Epithelial cell of esophagus (primary cell): ENCODE results near the gene ARHGAP24.

Source experiments
- DNase-seq: peaks from one replicate; pipeline ENCODE4 v3.0.0; 2010; ENCODE audit warnings: low read depth
- H3K4me3 ChIP-seq: 2 replicates; pipeline ENCODE4 v1.5.1; 2011; ENCODE audit warnings: mild to moderate bottlenecking, low read length, control low read depth
- TF ChIP-seq, protein P1 (sequence below): IDR thresholded peaks from 2 replicates; pipeline ENCODE4 v1.5.1; 2011; ENCODE audit warnings: low read depth, mild to moderate bottlenecking, low read length, control low read depth, inconsistent platforms; ENCODE audit not compliant: insufficient read depth; ENCODE audit errors: missing control alignments

The ARHGAP24 gene

DNA sequence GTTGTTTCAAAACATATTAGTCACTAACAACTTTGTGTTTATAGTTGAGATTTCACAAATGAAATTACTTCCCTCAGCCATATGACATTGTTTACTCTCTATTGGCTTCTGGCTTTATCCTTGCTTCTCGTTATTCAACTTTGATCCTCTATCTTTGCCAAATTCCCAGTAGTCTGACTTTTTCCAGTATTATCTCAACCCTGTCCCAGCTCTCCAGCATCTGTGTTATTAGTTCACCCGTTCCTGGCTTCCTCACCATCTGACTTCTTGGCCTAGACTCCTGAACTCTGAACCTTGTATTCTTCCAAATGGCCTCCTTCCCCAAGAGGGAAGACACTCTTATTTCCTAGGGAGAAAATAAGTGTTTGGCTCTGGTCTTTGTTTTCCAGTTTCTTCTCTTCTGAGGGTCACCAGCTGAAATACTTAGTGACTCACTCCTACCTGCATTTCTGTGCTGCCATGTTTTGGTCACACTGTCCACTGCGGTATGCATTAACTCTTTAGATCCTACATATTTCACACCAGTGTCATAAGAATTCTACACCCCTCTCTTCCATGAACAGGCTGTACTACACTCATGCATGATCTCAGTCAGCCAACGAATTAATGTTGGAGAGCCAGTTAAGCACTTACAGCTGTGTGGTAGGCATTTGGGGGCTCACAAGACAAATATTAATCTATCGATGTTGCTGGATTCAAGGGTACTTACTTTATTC lies 17.0 kb upstream of the ARHGAP24 start:
- TF ChIP-seq, protein P1, sequence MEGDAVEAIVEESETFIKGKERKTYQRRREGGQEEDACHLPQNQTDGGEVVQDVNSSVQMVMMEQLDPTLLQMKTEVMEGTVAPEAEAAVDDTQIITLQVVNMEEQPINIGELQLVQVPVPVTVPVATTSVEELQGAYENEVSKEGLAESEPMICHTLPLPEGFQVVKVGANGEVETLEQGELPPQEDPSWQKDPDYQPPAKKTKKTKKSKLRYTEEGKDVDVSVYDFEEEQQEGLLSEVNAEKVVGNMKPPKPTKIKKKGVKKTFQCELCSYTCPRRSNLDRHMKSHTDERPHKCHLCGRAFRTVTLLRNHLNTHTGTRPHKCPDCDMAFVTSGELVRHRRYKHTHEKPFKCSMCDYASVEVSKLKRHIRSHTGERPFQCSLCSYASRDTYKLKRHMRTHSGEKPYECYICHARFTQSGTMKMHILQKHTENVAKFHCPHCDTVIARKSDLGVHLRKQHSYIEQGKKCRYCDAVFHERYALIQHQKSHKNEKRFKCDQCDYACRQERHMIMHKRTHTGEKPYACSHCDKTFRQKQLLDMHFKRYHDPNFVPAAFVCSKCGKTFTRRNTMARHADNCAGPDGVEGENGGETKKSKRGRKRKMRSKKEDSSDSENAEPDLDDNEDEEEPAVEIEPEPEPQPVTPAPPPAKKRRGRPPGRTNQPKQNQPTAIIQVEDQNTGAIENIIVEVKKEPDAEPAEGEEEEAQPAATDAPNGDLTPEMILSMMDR: no peak
- H3K4me3 ChIP-seq: no peak overlapping the region
- no peak for DNase-seq

DNA sequence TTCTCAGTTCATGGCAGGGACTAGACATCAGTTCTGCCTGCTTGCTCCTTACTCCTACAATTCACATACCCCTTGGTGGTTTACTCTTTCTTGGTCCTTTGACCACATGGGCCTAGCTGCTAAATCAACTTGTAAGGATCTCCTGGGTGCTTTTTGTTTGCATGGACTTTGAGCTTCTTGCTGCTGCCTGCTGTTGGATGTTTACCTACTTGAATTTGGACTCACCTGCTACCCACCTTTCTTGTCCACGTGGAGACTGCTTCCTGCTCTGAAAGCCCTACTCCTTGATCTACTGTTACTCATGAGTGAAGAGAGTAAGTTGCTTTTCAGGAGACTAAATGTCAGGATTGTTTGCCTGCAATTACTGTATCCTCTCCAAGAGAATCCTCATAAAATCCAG lies 15.2 kb upstream of the ARHGAP24 start:
- H3K4me3 ChIP-seq: no peak overlapping the region
- DNase-seq: no peak
- TF ChIP-seq, protein P1: no peak

DNA sequence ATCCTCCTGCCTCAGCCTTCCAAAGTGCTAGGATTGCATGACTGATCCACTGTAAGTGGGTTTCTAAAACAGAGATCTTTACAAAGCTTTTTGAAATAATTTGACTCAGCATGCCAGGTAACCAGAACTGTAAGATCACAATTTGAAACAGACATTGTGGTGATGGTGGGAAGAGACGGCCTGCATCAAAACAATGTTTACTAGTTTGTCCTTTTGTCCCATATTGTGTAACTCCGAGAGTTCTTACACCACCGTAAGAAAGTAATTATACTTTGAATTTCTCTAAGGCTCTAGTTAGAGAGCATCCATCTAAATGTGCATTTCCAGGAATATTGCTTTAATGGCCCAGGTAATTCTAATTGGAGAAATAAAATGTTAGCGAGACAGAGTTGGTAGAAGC lies 594 bp upstream of the ARHGAP24 start:
- peak overlapping the region; percentile 87 for H3K4me3 ChIP-seq
- TF ChIP-seq, protein P1: no peak
- DNase-seq: no peak

DNA sequence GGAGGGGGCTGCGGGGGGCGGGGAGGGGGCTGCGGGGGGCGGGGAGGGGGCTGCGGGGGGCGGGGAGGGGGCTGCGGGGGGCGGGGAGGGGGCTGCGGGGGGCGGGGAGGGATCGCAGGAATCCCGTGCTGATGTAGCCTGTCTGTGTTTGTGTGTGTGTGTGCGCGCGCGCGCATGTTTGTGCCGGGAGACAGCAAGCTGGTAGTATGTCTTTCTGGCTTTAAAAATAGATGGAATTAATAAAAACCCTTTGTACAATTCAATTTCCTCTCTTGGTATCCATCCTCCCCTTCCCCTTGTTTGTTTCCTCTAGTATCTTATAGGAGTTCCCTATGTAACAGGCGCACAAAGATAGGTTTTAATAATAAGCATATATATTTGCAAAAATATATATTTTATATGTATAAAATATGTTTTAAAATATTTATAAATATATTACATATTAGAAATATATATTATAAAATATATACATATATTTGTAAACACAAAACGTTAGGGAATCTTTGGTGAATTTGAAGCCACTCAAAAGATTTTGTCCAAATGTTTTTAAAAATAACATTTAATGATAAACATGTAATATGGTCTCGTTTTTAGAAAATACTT lies 782 bp downstream of the ARHGAP24 start:
- TF ChIP-seq, protein P1: no peak
- peak; percentile 32 for DNase-seq
- H3K4me3 ChIP-seq: peak overlapping the region; percentile 87

DNA sequence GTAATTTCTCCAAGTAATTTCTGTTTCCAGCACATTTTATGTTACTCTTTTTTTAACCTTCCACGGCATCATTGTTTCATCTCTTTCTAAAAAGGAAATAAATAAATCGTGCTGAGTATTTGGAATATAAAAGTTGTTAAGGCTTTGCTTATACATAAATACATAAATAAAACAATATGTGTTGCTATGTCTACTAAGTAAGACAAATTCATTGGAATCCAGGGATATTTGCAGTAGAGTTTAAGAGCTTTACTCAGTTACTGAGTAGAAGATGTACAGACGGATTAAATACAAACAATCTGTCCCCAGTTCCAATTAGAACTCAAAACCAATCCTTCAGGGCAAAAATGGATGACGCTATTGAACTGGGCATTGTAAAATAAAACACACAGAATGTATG lies 1.4 kb downstream of the ARHGAP24 start:
- TF ChIP-seq, protein P1: no peak
- peak overlapping the region; percentile 87 for H3K4me3 ChIP-seq
- no peak for DNase-seq

DNA sequence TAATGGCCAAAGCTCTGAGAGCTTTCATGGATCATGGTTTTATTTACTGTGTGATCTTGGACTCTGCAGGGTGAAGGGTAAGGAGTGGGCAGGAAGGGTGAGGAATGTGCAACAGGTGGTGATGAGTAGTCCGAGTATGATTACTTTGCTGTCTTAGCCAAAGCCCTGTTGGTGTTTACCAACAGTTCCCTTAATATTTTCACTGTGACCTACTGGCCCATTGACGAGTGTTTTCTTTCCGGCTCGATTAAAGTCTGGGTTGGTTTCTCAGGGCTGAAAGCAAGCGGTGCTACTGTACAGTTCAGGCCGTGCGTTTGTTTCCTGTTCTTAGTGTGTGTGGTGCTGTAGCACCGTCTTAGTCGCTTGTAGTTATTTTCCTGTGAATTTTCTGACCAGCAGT lies 2.6 kb downstream of the ARHGAP24 start:
- TF ChIP-seq, protein P1: no peak
- no peak overlapping the region for H3K4me3 ChIP-seq

DNA sequence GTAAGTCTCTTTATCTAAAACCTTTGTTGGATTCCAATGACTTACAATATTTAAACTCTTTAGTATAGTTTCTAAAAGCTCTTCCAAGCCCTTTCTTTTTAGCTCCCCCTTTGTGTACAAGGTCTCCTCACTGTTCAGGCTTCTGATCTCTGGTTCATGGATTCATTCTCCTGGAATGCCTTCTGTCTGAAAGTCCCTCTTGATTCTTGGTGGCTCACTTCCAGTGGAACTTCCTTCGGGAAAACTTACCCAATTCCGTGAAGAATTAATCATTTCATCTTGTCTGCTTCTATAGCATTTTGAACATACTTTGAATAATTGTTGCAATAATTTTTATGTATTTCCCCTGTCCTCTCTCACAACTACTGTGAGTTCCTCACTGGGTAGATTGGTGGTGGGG lies 3.6 kb downstream of the ARHGAP24 start:
- H3K4me3 ChIP-seq: no peak overlapping the region
- TF ChIP-seq, protein P1: no peak
- no peak for DNase-seq

More for the DNA sequence above, 2.6 kb downstream of the ARHGAP24 start:
- DNase-seq: no peak
